GM12878 (cell line): ENCODE results near the gene RTP5. TPM values are rescaled to one million over a fixed set of nuclear protein-coding genes. Genes with fewer than 3 reads are reported as not detected.

ENCODE experiments used
- ATAC-seq: fragments of 200-7000 bp; cut with Tn5 transposase; 3 replicates; pipeline ENCODE4 v1.9.1; 2020; ENCODE audit warnings: mild to moderate bottlenecking, moderate library complexity
- BruUV-seq: library from RNA; stranded (reverse); fragments of 400-500 nt; replicated peaks from 2 replicates; lab custom pipeline; 2021; lab: Mats Ljungman, UMichigan
- CTCF ChIA-PET: fragments of 300-600 bp; sonication (Branson Sonifier 250); formaldehyde crosslinking; extraction: SDS; loops from one replicate; lab custom pipeline; 2021; ENCODE audit warnings: inconsistent platforms; lab: Yijun Ruan, JAX
- POLR2A ChIA-PET: fragments of 350-600 bp; formaldehyde crosslinking; extraction: SDS; loops from one replicate; lab custom pipeline; 2021; ENCODE audit warnings: inconsistent platforms; lab: Charles Lee
- RAD21 ChIA-PET: fragments of 300-600 bp; sonication (Branson Sonifier 250); formaldehyde crosslinking; loops from one replicate; lab custom pipeline; 2023; ENCODE audit warnings: antibody characterized with exemption; ENCODE audit not compliant: unreplicated experiment; lab: Charles Lee
- SMC1A ChIA-PET: fragments of 300-600 bp; sonication (Branson Sonifier 250); formaldehyde crosslinking; loops from one replicate; lab custom pipeline; 2023; ENCODE audit not compliant: unreplicated experiment, uncharacterized antibody; lab: Charles Lee
- DNase-seq: peaks from one replicate; pipeline ENCODE4 v3.0.0-alpha.2; 2011; ENCODE audit warnings: low read depth, low spot score
- FAIRE-seq: peaks from 3 replicates; lab custom pipeline; 2011; peaks lifted over from hg19 to GRCh38; lab: Jason Lieb, UNC
- H2AFZ ChIP-seq: 2 replicates; pipeline ENCODE4 v1.6.0; 2011; ENCODE audit warnings: low read depth, low read length, control low read depth; ENCODE audit not compliant: control insufficient read depth
- H3K27ac ChIP-seq: 2 replicates; pipeline ENCODE4 v1.5.1; 2011; ENCODE audit warnings: control low read depth; ENCODE audit not compliant: control insufficient read depth, insufficient read depth
- H3K27me3 ChIP-seq, 2 experiments: replicated peaks in 1 of 2; 2 replicates each; pipeline versions ENCODE4 v1.6.0 to v1.6.1; 2011; ENCODE audit warnings: low read length in 1 of 2; ENCODE audit not compliant: control insufficient read depth in 2 of 2, insufficient read depth in 2 of 2
- H3K36me3 ChIP-seq, 2 experiments: 2 replicates each; pipeline ENCODE4 v1.5.1; 2011; ENCODE audit warnings: low read length in 1 of 2; ENCODE audit not compliant: control insufficient read depth in 2 of 2, insufficient read depth in 2 of 2
- H3K4me1 ChIP-seq: 2 replicates; pipeline ENCODE4 v1.6.1; 2011; ENCODE audit warnings: mild to moderate bottlenecking, low read length, moderate library complexity, mixed read lengths; ENCODE audit not compliant: control insufficient read depth, insufficient read depth
- H3K4me2 ChIP-seq: 2 replicates; pipeline ENCODE4 v1.6.0; 2011; ENCODE audit warnings: control low read depth; ENCODE audit not compliant: control insufficient read depth, insufficient read depth
- H3K4me3 ChIP-seq: fragments of 200-600 bp; sonication (generic); 2 replicates; pipeline ENCODE4 v1.5.1; 2016
- H3K79me2 ChIP-seq: 2 replicates; pipeline ENCODE4 v1.6.0; 2011; ENCODE audit warnings: low read length; ENCODE audit not compliant: control insufficient read depth, insufficient read depth
- H3K9ac ChIP-seq: 2 replicates; pipeline ENCODE4 v1.8.0; 2011; ENCODE audit warnings: low read length, control low read depth, mixed read lengths; ENCODE audit not compliant: control insufficient read depth, insufficient read depth
- H3K9me3 ChIP-seq: replicated peaks from 3 replicates; pipeline ENCODE4 v1.5.1; 2011; ENCODE audit warnings: mild to moderate bottlenecking, low read length; ENCODE audit not compliant: control insufficient read depth, insufficient read depth
- H4K20me1 ChIP-seq: 2 replicates; pipeline ENCODE4 v1.6.0; 2011; ENCODE audit not compliant: control insufficient read depth, insufficient read depth
- DPF2 ChIP-seq: fragments of 450-650 bp; IDR thresholded peaks from 2 replicates; pipeline ENCODE4 v1.6.1; 2017; ENCODE audit warnings: mild to moderate bottlenecking
- EZH2 ChIP-seq: IDR thresholded peaks from 2 replicates; pipeline ENCODE4 v1.6.1; 2012; ENCODE audit warnings: low read depth, mild to moderate bottlenecking, control low read depth, inconsistent platforms, low read length, borderline replicate concordance; ENCODE audit not compliant: control insufficient read depth
- FOS ChIP-seq: IDR thresholded peaks from 3 replicates; pipeline ENCODE4 v1.6.1; 2011; ENCODE audit warnings: borderline replicate concordance; ENCODE audit not compliant: insufficient read length; ENCODE audit errors: extremely low read depth
- GABPA ChIP-seq: IDR thresholded peaks from 2 replicates; pipeline ENCODE4 v1.6.1; 2014; ENCODE audit warnings: antibody characterized with exemption, low read depth, mild to moderate bottlenecking, inconsistent platforms
- GATAD2B ChIP-seq: fragments of 450-650 bp; conservative IDR thresholded peaks from 2 replicates; pipeline ENCODE4 v1.6.1; 2017; ENCODE audit warnings: low read depth, mild to moderate bottlenecking, moderate library complexity
- IKZF1 ChIP-seq: fragments of 450-650 bp; conservative IDR thresholded peaks from 2 replicates; pipeline ENCODE4 v1.6.1; 2017; ENCODE audit warnings: antibody characterized with exemption, mild to moderate bottlenecking
- MTA3 ChIP-seq: IDR thresholded peaks from 2 replicates; pipeline ENCODE4 v1.6.1; 2012; ENCODE audit warnings: low read length, inconsistent platforms, borderline replicate concordance
- MYB ChIP-seq: fragments of 150-350 bp; IDR thresholded peaks from 2 replicates; pipeline ENCODE4 v1.6.1; 2014; ENCODE audit warnings: mild to moderate bottlenecking, low read depth, low read length, borderline replicate concordance
- NFYA ChIP-seq: IDR thresholded peaks from 2 replicates; pipeline ENCODE4 v1.6.1; 2011; ENCODE audit warnings: low read depth, mild to moderate bottlenecking, low read length, improper control_type of control experiment, borderline replicate concordance
- SREBF1 ChIP-seq: IDR thresholded peaks from 2 replicates; pipeline ENCODE4 v1.6.1; 2012; ENCODE audit warnings: mild to moderate bottlenecking, low read length
- ZBTB40 ChIP-seq: fragments of 450-650 bp; IDR thresholded peaks from 2 replicates; pipeline ENCODE4 v1.6.1; 2016; ENCODE audit warnings: mild to moderate bottlenecking, moderate library complexity, borderline replicate concordance
- ZNF274 ChIP-seq: IDR thresholded peaks from one replicate; pipeline ENCODE4 v1.8.0; 2011; ENCODE audit not compliant: insufficient read length, insufficient read depth
- WGBS: methylation state at CpG from one replicate; pipeline ENCODE4 v1.1.6; 2016; ENCODE audit warnings: low lambda C conversion rate; ENCODE audit not compliant: insufficient replicate concordance, insufficient coverage; ENCODE audit errors: missing lambda C conversion rate; 5-methylcytosine and 5-hydroxymethylcytosine counted together
- in situ Hi-C: fragments of 300-500 bp; cut with MboI; formaldehyde crosslinking; loops from 9 replicates; pipeline ENCODE4 v1.14.3; 2018; ENCODE audit warnings: mixed read lengths
- intact Hi-C: fragments of 100-400 bp; cut with micrococcal nuclease; formaldehyde crosslinking; loops from one replicate; pipeline ENCODE4 v1.14.2; 2022; ENCODE audit not compliant: unreplicated experiment
- polyA plus RNA-seq, 11 experiments: library from polyadenylated mRNA; depleted of rRNA in 4 of 11; unstranded in 6 of 11; stranded (reverse) in 5 of 11; fragments of >200 nt; fragmentation: Nextera tagmentation in 4 of 11; fragmentation: Illumina TruSeq in 1 of 11; extraction: Ambion mirVana in 4 of 11; extraction: Trizol in 1 of 11; gene quantifications; 1 replicate in 1 of 11; 2 replicates in 10 of 11; pipeline versions ENCODE4 v1.2.1 to v1.2.3, GENCODE V29; 2011 to 2016; ENCODE audit warnings: inconsistent platforms in 2 of 11, missing spikeins in 2 of 11, low read depth in 1 of 11
- total RNA-seq, 4 experiments: library from RNA; depleted of rRNA in 3 of 4; stranded (reverse); fragments of >200 nt in 3 of 4; fragmentation: Illumina TruSeq in 1 of 4; extraction: Trizol in 1 of 4; gene quantifications; 2 replicates each; pipeline versions ENCODE4 v1.2.1 to v1.2.3, GENCODE V29; 2013 to 2021
- TF ChIP-seq, protein P1 (sequence below): IDR thresholded peaks from 2 replicates; pipeline ENCODE4 v1.6.1; 2011; ENCODE audit warnings: borderline replicate concordance, low read depth, mild to moderate bottlenecking, moderate library complexity, mixed read lengths, low read length; ENCODE audit not compliant: insufficient read depth; ENCODE audit errors: extremely low read length
- TF ChIP-seq, protein P2 (sequence below): fragments of 450-650 bp; formaldehyde crosslinking; IDR thresholded peaks from 2 replicates; pipeline ENCODE4 v1.4.0; 2020; ENCODE audit warnings: mild to moderate bottlenecking, moderate library complexity

The RTP5 gene
- total and polyA plus RNA-seq, 10 of the 15 experiments (the other 5 are each of a cell fraction or from before 2014, with no cell fraction given): 0.05 TPM; not detected in 9

- CTCF ChIA-PET: no interaction called here
- ATAC-seq (no peak), DNase-seq (no peak), FAIRE-seq (no peak)
- SMC1A ChIA-PET: no interaction called here
- POLR2A ChIA-PET: no interaction called here
- Histone ChIP-seq H3K36me3 (no peaks in the 10 kb centered on the region), H3K27ac (no peak overlapping the region), H3K4me2 (no peak overlapping the region), H3K27me3 (no peaks in the 10 kb centered on the region), H2AFZ (no peak overlapping the region), H3K79me2 (no peaks in the 10 kb centered on the region), H3K4me1 (no peaks in the 10 kb centered on the region), H4K20me1 (no peaks in the 10 kb centered on the region), H3K4me3 (no peak overlapping the region), H3K9ac (no peak overlapping the region), H3K9me3 (no peaks in the 10 kb centered on the region; the same call in 2 of the 3 replicates)
- in situ Hi-C loops (no loop called here), intact Hi-C loops (no loop called here)
- BruUV-seq: no TSS peak
- TF ChIP-seq GABPA (no peak), NFYA (no peak), MTA3 (no peak), ZNF274 (no peak), IKZF1 (no peak), GATAD2B (no peak), SREBF1 (no peak), EZH2 (no peak), ZBTB40 (no peak), DPF2 (no peak), FOS (no peak), MYB (no peak)
- TF ChIP-seq, protein P1, sequence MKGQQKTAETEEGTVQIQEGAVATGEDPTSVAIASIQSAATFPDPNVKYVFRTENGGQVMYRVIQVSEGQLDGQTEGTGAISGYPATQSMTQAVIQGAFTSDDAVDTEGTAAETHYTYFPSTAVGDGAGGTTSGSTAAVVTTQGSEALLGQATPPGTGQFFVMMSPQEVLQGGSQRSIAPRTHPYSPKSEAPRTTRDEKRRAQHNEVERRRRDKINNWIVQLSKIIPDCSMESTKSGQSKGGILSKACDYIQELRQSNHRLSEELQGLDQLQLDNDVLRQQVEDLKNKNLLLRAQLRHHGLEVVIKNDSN: no peak
- TF ChIP-seq, protein P2, sequence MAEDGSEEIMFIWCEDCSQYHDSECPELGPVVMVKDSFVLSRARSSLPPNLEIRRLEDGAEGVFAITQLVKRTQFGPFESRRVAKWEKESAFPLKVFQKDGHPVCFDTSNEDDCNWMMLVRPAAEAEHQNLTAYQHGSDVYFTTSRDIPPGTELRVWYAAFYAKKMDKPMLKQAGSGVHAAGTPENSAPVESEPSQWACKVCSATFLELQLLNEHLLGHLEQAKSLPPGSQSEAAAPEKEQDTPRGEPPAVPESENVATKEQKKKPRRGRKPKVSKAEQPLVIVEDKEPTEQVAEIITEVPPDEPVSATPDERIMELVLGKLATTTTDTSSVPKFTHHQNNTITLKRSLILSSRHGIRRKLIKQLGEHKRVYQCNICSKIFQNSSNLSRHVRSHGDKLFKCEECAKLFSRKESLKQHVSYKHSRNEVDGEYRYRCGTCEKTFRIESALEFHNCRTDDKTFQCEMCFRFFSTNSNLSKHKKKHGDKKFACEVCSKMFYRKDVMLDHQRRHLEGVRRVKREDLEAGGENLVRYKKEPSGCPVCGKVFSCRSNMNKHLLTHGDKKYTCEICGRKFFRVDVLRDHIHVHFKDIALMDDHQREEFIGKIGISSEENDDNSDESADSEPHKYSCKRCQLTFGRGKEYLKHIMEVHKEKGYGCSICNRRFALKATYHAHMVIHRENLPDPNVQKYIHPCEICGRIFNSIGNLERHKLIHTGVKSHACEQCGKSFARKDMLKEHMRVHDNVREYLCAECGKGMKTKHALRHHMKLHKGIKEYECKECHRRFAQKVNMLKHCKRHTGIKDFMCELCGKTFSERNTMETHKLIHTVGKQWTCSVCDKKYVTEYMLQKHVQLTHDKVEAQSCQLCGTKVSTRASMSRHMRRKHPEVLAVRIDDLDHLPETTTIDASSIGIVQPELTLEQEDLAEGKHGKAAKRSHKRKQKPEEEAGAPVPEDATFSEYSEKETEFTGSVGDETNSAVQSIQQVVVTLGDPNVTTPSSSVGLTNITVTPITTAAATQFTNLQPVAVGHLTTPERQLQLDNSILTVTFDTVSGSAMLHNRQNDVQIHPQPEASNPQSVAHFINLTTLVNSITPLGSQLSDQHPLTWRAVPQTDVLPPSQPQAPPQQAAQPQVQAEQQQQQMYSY (CRISPR knock-in tag): no peak
- RAD21 ChIA-PET: no interaction called here
- WGBS: 92% methylated on average over 24 of the region's 26 CpGs
These were observed 26.4 kb downstream of the RTP5 start for GRCh38 chr2:241895712-241896641.
